Stimulated activated CD4-positive, alpha-beta T cell treated with anti-CD3 and anti-CD28 coated beads, TNF-alpha, amount 100 ng/mL, for 4 hours (primary cell): ENCODE data around the gene FCHO1.

ENCODE experiments used
- DNase-seq, 3 experiments: peaks; one replicate each; pipeline ENCODE4 v3.0.0-alpha.2; 2020; ENCODE audit warnings: low read depth in 3 of 3

The FCHO1 gene

GRCh38 chr19:17733127-17733526, 18.1 kb upstream of the FCHO1 start:
- DNase-seq = no peak

- no peak for DNase-seq
These were observed 17.1 kb upstream of the FCHO1 start for GRCh38 chr19:17734146-17734545.

GRCh38 chr19:17735410-17735809, 15.9 kb upstream of the FCHO1 start:
- DNase-seq = no peak

- DNase-seq = no peak
These were observed 13.6 kb upstream of the FCHO1 start for GRCh38 chr19:17737690-17738153.

DNA sequence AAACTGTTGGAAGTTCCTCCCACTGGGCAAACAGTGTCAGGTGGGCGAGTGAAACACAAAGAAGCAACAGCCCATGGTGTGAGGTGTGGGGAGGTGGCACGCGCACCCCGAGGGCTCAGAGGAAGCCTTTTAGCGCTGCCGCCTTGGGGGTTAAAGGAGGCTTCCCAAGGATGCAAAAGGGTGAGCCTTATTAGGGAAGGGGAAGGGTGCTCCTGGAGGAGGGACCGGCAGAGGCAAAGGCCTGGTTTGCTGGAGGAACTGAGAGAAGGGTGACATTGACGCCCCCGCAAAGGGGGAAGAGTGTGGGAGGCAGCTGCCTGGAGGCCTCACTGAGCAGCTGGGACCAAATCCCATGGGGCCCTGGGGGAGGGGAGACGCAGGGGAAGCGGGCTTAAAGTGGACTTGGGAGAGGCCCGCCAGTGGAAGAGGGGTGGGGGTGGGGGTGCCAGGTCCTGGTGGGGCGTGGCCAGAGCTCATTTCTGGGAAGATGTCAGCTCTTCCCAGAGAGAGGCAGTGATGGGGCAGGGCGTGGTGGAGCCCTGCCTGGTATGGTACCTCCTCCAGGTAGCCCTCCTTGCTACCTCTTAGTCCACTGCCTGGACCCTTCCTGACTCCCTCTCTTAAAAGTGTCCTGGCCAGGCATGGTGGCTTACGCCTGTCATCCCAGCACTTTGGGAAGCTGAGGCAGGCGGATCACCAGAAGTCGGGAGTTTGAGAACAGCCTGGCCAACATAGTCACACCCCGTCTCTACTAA, 12.0 kb upstream of the FCHO1 start:
- DNase-seq = no peak

GRCh38 chr19:17741456-17741855, 9.8 kb upstream of the FCHO1 start:
- no peak for DNase-seq

DNA sequence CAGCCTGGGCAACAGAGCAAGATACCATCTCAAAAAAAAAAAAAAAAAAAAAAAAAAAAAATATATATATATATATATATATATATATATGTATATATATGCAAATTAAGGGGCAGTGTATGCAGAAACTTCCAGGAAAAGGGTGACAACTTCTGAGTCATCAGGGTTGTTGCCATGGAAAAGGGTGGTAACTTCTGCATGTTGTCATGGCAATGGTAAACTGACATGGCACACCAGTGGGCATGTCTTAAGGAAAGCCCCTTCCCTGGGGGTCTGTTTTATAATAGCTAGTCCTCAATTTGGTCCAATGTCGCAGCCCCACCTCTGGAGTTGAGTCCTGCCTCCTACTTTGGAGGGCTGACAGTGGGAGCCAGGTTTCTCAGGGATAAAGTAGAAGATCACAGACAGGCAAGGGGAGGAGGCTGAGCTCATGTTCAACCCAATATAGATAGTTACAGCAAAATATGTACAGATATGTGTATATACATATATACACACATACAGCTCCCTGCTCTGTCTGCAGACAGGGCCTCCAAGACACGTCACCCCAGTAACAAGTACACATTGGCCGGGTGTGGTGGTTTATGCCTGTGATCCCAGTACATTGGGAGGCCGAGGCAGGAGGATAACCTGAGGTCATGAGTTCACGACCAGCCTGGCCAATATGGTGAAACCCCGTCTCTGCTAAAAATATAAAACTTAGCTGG, 7.2 kb upstream of the FCHO1 start:
- no peak for DNase-seq

DNA sequence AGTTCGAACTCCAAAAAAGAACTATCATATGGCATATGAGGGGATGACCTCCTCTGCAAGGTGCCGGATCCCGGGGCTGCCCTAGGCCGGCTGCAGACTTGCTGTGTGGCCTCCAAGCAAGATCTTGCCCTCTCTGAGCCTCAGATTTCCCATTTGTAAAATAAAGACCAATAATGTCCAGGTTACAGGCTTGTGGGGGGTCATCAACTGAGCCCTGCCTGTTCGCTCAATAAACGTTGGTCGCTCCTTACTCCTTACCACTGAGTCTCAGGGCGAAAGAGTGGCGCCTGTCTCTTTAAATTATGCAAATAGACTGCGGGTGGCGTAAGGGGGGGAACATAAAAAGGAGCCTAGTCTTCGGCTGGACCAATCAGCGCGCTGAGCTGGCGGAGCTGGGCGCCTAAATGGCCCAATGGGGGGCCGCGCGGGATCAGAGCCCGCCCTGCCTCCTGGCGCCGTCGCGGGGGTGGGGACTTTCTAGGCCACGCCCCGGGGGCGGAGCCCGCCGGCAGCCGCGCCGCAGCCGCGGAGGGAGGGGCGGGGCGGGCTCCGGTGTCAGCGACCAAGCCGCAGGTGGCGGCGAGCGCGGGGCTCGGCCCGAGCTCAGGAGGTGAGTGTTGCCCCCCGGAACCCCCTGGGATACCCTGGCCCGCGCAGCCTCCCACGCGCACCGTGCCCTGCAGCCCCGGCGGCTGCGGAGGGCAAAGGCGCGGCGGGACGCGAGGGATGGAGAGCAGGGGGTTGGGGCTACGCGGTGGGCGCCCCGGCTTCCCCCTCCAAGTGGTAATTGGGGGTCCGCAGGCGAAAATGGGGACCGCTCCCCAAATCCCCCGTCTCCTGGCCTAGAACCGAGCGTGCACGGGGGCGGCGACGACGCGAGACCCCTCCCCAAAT, 3.8 kb upstream of the FCHO1 start:
- peak; percentile 84 to 90 (median 89) for DNase-seq

DNA sequence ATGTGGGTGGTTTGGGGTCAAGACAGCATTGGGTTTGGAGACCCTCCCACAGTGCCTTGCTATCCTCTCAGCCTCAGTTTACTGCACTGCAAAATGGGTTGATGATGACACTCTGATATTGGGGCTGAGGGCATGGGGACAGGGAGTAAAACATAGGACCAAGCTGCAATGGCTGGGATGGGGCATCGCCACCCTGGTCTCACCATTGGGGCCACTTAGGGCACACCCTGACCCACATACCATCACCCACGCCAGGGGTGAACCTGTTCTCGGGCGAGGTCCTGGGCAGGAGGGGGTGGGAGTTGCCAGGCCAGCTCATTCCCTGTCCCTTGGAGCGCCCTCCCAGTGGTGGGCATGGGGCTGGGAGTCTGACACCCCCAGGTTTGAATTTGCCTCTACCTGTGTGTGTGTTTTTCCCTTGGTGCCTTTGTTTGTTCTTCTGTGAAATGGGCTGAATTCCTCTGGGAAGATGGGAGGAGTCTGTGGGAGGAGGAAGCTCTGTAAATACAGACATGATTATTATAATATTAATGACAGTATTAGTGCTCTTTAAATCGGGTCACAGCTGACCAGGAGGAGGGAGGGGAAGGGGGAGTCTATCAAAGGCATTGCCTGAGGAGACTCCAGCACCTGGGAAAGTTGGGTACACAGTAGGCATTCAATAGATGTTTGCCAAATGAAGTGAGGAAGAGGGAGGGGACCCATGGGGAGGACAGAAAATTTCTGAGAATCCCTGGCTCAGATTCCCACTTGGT, 2.2 kb upstream of the FCHO1 start:
- no peak for DNase-seq

DNA sequence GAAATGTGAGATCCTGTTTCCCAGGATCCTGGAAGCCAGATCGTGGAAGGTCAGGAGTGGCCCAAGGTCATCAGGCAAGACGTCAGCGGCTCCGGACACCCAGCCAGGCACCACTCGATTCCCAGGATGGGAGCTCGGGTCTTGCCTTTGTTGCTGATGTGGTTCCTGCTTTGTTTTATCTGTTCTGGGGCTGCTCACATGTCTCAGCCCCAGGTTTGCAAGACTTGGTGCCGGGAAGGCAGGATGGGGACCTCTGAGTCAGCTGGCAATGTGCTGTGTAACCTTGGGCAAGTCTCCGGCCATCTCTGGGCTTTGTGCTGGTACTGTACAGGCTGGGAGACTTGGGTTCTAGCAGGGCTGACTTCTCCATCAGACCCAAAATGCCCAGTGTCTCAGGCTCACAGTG, 1.4 kb upstream of the FCHO1 start:
- DNase-seq = no peak

- no peak for DNase-seq
These were observed 616 bp downstream of the FCHO1 start for GRCh38 chr19:17751912-17752273.

DNA sequence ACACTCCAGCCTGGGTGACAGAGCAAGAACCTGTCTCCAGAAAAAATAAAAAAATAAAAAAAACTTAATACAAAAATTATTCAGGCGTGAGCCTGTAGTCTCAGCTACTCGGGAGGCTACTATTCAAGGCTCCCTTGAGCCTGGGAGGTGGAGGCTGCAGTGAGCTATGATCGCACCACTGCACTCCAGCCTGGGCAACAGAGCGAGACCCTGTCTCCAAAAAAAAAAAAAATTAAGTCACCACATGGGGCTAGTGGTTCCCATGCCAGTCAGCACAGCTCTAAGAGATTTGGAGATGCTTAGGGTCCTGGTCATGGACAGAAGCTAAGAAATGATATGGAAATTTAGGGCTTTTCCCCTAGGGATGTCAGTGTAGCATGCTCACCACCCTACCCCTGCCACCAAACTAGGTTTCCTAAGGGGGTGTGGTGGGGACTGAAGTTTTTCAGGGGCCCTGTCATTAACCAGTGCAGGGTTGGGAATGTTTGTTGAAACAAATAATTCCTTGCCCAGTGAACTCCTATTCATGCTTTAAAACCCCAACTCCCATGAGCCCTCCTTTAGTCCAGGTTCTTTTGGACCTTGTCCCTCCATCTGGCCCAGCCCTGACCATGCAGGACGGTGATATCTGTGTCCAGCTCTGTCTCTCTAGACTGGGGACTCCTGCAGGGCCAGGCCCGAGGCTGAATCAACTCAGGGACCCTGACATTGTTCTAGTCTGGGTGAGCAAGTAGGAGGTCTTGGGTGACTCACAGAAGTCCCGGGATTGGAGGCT, 1.8 kb downstream of the FCHO1 start:
- DNase-seq = no peak

DNA sequence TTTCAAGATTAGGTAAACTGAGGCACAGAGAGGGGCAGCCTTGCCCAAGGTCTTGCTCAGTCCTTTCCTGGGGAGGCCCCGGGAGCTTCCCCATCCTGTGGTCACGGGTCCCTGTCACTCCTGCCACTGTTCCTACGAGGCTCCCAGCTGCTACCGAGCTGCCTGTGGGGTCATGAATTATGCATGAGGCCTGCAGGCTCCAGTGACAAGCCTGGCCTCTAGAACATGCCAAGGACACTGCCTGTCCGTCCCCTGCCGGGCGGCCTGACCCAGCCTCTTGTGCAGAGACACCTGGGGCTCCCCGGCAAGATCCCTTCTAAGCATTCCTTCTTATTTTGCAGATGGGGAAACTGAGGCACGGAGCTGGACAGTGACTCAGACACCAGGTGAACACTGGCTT, 2.7 kb downstream of the FCHO1 start:
- no peak for DNase-seq

- no peak for DNase-seq
These were observed 3.6 kb downstream of the FCHO1 start for GRCh38 chr19:17754634-17755442.

DNA sequence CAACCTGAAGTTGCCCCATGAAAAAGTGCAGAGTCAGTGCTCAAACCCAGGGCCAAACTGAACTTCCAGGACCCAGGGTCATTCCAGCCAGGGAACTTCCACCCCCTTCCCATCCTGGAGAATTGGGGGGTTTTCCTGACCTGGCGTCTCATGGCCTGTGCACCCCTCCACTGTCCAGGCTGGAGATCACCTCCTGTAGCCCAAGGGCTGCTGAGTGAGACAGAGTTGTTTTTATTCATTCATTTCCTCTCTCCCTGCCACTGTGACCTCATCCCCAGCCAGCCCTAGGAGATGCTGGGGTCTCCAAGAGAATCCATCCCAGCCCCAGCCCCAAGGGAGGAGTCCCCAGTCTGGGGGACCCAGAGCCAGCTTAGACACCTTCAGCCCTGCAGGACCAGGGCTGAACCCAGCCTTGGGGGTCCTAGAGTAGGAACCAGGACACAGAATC, 4.2 kb downstream of the FCHO1 start:
- DNase-seq = no peak

GRCh38 chr19:17755977-17756670, 4.8 kb downstream of the FCHO1 start:
- DNase-seq = no peak

- no peak for DNase-seq
These were observed 5.8 kb downstream of the FCHO1 start for GRCh38 chr19:17757125-17757524.

DNA sequence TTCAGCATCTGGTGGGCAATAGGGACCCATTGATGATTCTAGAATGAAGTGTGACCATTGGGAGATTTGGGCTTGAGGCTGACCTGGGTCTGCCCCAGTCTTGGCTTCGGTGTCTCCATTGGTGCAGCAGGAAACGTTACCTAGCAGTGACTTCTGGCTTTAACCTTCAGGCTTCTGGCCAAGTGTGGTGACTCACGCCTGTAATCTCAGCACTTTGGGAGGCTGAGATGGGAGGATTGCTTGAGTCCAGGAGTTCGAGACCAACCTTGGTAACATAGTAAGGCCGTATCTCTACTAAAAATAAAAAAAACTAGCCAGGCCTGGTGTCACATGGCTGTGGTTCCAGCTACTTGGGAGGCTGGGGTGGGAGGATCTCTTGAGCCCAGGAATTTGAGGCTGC, 7.2 kb downstream of the FCHO1 start:
- no peak for DNase-seq

GRCh38 chr19:17761148-17761547, 9.9 kb downstream of the FCHO1 start:
- DNase-seq = no peak
